H1 (cell line): ENCODE measurements around the gene LRPPRC.

Experiments
- POLR2A ChIP-seq, 2 experiments: IDR thresholded peaks; 1 replicate in 1 of 2; 2 replicates in 1 of 2; pipeline ENCODE4 v1.6.1; 2011; ENCODE audit warnings: low read depth in 2 of 2, low read length in 2 of 2, mild to moderate bottlenecking in 2 of 2; ENCODE audit errors: control extremely low read depth in 1 of 2
- TF ChIP-seq, protein P1 (sequence below), 3 experiments: IDR thresholded peaks; 1 replicate in 2 of 3; 2 replicates in 1 of 3; pipeline versions ENCODE4 v1.5.1 to v1.6.1; 2011; ENCODE audit warnings: low read length in 3 of 3, mild to moderate bottlenecking in 3 of 3, inconsistent platforms in 2 of 3, low read depth in 1 of 3, moderate library complexity in 1 of 3; ENCODE audit not compliant: insufficient read depth in 1 of 3; ENCODE audit errors: control extremely low read depth in 1 of 3

DNA sequence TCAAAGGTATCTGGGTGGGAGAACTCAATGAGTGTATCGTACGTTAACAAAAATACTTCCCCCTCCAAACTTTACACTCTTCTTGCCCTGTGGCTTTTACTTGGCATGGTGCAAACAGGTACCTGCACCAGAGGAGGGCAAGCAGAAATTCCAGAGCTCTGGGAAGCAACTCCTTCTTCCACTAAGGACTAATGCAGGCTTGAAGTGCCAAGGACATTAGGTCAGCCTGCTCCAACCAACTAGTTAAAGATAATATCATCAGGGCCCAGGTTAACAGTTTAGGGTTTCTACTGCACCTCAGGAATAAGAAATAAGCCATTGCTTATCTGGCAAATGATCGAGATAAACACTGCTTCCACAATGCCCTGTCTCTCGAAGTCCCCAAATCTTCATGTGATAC, 70.4 kb downstream of the LRPPRC start:
- TF ChIP-seq POLR2A (IDR thresholded peaks at IDR 0.05; ENCODE audit: control extremely low read depth in 1 of 2, low read depth in 2 of 2, low read length in 2 of 2): no peak
- TF ChIP-seq, protein P1, sequence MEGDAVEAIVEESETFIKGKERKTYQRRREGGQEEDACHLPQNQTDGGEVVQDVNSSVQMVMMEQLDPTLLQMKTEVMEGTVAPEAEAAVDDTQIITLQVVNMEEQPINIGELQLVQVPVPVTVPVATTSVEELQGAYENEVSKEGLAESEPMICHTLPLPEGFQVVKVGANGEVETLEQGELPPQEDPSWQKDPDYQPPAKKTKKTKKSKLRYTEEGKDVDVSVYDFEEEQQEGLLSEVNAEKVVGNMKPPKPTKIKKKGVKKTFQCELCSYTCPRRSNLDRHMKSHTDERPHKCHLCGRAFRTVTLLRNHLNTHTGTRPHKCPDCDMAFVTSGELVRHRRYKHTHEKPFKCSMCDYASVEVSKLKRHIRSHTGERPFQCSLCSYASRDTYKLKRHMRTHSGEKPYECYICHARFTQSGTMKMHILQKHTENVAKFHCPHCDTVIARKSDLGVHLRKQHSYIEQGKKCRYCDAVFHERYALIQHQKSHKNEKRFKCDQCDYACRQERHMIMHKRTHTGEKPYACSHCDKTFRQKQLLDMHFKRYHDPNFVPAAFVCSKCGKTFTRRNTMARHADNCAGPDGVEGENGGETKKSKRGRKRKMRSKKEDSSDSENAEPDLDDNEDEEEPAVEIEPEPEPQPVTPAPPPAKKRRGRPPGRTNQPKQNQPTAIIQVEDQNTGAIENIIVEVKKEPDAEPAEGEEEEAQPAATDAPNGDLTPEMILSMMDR (IDR thresholded peaks at IDR 0.05; ENCODE audit: control extremely low read depth in 1 of 3, insufficient read depth in 1 of 3, low read depth in 1 of 3, low read length in 3 of 3): no peak
